Adrenal gland (tissue), 5 donors: ENCODE measurements around the gene UNC13B.

ENCODE experiments used
- POLR2A ChIP-seq, 2 donors: fragments of 450-650 bp; IDR thresholded peaks; one replicate each; pipeline ENCODE4 v1.6.1; 2017; ENCODE audit warnings: antibody characterized with exemption in 2 of 2, mild to moderate bottlenecking in 2 of 2, moderate library complexity in 1 of 2
- TF ChIP-seq, protein P1 (sequence below), 6 experiments: fragments of 450-650 bp in 4 of 6; fragments of 200-600 bp in 2 of 6; sonication (generic) in 1 of 6; IDR thresholded peaks; 1 replicate in 5 of 6; 2 replicates in 1 of 6; pipeline versions ENCODE4 v1.5.1 to v1.8.0; 2016 to 2021; ENCODE audit warnings: antibody characterized with exemption in 6 of 6, mild to moderate bottlenecking in 2 of 6, moderate library complexity in 1 of 6
- donor health status: DM: no; HTN: no; CAD: no.

DNA sequence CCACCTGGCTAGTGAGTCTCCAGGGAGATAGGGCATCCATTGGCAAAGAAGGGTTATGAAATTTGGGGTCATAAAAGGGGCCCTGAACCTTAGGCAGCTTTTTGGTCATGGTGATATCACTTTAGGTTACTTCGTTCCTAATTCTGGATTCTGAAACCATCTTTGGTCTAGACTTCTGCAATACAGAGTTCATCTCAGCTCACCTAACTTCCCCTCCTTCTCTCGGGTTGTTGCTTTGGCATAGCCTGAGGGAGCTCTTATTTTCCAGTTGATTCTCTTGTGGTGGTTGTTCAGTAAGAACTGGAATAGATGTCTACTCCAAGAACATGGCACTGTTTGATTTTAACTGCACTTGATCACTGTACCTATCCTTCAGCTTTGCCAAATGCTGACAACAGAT is 179.2 kb downstream of the UNC13B start:
- TF ChIP-seq POLR2A (IDR thresholded peaks at IDR 0.05): no peak
- TF ChIP-seq, protein P1, sequence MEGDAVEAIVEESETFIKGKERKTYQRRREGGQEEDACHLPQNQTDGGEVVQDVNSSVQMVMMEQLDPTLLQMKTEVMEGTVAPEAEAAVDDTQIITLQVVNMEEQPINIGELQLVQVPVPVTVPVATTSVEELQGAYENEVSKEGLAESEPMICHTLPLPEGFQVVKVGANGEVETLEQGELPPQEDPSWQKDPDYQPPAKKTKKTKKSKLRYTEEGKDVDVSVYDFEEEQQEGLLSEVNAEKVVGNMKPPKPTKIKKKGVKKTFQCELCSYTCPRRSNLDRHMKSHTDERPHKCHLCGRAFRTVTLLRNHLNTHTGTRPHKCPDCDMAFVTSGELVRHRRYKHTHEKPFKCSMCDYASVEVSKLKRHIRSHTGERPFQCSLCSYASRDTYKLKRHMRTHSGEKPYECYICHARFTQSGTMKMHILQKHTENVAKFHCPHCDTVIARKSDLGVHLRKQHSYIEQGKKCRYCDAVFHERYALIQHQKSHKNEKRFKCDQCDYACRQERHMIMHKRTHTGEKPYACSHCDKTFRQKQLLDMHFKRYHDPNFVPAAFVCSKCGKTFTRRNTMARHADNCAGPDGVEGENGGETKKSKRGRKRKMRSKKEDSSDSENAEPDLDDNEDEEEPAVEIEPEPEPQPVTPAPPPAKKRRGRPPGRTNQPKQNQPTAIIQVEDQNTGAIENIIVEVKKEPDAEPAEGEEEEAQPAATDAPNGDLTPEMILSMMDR (IDR thresholded peaks at IDR 0.05): no peak
